ENCODE results near the gene PCCA. TPM values are rescaled to one million over a fixed set of nuclear protein-coding genes. Genes with fewer than 3 reads are reported as not detected.
"Not testable (repeated sequence)": the region's sequence is repeated elsewhere in the genome, so short reads cannot be mapped to it uniquely, and the experiment has no call there.

The PCCA gene
- total RNA-seq, 5 donors from 2014 or later (not counting 1 experiment from before 2014, with no cell fraction given) = 7.6 to 16.8 (median 10.2) TPM

GRCh38 chr13:100092273-100092672 is 3.4 kb downstream of the PCCA start:
- H3K4me1 Mint-ChIP-seq = peaks cover 29 to 63% (median 39%) of the 10 kb centered on the region in 3 donors
- peaks cover 19% of the 10 kb centered on the region for H3K36me3 Mint-ChIP-seq
- H3K27me3 ChIP-seq (replicated peaks in 1 of 2; ENCODE audit: control insufficient read depth in 2 of 2, extremely low read depth in 1 of 2, insufficient read depth in 2 of 2, low read length in 1 of 2); H3K4me3 Mint-ChIP-seq; H3K27ac ChIP-seq (ENCODE audit: low read length); H3K36me3 ChIP-seq (ENCODE audit: control insufficient read depth in 2 of 2, extremely low read depth in 1 of 2, insufficient read depth in 1 of 2, low read length in 1 of 2); POLR2A ChIA-PET; ATAC-seq (replicated peaks in 1 of 4); H3K9me3 ChIP-seq; H3K27ac Mint-ChIP-seq; H3K27me3 Mint-ChIP-seq; DNase-seq; H3K9me3 Mint-ChIP-seq; H3K4me3 ChIP-seq (ENCODE audit: control insufficient read depth in 1 of 2, extremely low read depth in 1 of 2, low read length in 1 of 2): not testable (repeated sequence)
- H3K4me1 ChIP-seq (ENCODE audit: control insufficient read depth in 1 of 2, extremely low read depth in 1 of 2, insufficient read depth in 2 of 2, low read length in 2 of 2) = peaks cover 8 to 17% of the 10 kb centered on the region in 2 experiments
- WGBS (ENCODE audit: insufficient coverage) = no CpG with 5 or more reads among the region's 2 CpGs
- CTCF ChIA-PET = interaction anchor here in 1 of 2 donors (1.0 kb wide), 1 partner anchor 1264 kb away, joined by 4 read pairs; no protein-coding TSS in a partner anchor

GRCh38 chr13:100095498-100095897 is 6.6 kb downstream of the PCCA start:
- no peak overlapping the region for H3K27ac Mint-ChIP-seq
- peaks cover 22 to 50% (median 32%) of the 10 kb centered on the region in 3 donors for H3K4me1 Mint-ChIP-seq
- no peak overlapping the region for H3K4me3 Mint-ChIP-seq
- H3K27me3 ChIP-seq (replicated peaks in 1 of 2; ENCODE audit: control insufficient read depth in 2 of 2, extremely low read depth in 1 of 2, insufficient read depth in 2 of 2, low read length in 1 of 2) = no peaks in the 10 kb centered on the region
- H3K9me3 ChIP-seq = no peaks in the 10 kb centered on the region
- CTCF ChIA-PET = no interaction called here
- ATAC-seq (replicated peaks in 1 of 4) = no peak
- peaks cover 0 to 2% of the 10 kb centered on the region in 2 experiments for H3K4me1 ChIP-seq (ENCODE audit: control insufficient read depth in 1 of 2, extremely low read depth in 1 of 2, insufficient read depth in 2 of 2, low read length in 2 of 2)
- H3K27ac ChIP-seq (ENCODE audit: low read length) = no peak overlapping the region
- no peaks in the 10 kb centered on the region for H3K36me3 ChIP-seq (ENCODE audit: control insufficient read depth in 2 of 2, extremely low read depth in 1 of 2, insufficient read depth in 1 of 2, low read length in 1 of 2)
- H3K4me3 ChIP-seq (ENCODE audit: control insufficient read depth in 1 of 2, extremely low read depth in 1 of 2, low read length in 1 of 2) = no peak overlapping the region
- no peaks in the 10 kb centered on the region for H3K27me3 Mint-ChIP-seq
- WGBS (ENCODE audit: insufficient coverage) = 94% methylated on average over 4 of the region's 4 CpGs
- peaks cover 19% of the 10 kb centered on the region for H3K36me3 Mint-ChIP-seq
- H3K9me3 Mint-ChIP-seq = no peaks in the 10 kb centered on the region
- DNase-seq = no peak
- POLR2A ChIA-PET = no interaction called here

- ChIA-PET CTCF (interaction anchor here in 1 of 2 donors (0.8 kb wide), 1 partner anchor 27 kb away, joined by 3 read pairs; no protein-coding TSS in a partner anchor), POLR2A (no interaction called here)
- Histone ChIP-seq H3K9me3 (no peaks in the 10 kb centered on the region), H3K27ac (ENCODE audit: low read length) (no peak overlapping the region), H3K27me3 (replicated peaks in 1 of 2; ENCODE audit: control insufficient read depth in 2 of 2, extremely low read depth in 1 of 2, insufficient read depth in 2 of 2, low read length in 1 of 2) (no peaks in the 10 kb centered on the region), H3K36me3 (ENCODE audit: control insufficient read depth in 2 of 2, extremely low read depth in 1 of 2, insufficient read depth in 1 of 2, low read length in 1 of 2) (no peaks in the 10 kb centered on the region), H3K4me1 (ENCODE audit: control insufficient read depth in 1 of 2, extremely low read depth in 1 of 2, insufficient read depth in 2 of 2, low read length in 2 of 2) (no peaks in the 10 kb centered on the region), H3K4me3 (ENCODE audit: control insufficient read depth in 1 of 2, extremely low read depth in 1 of 2, low read length in 1 of 2) (no peak overlapping the region)
- ATAC-seq (replicated peaks in 1 of 4) = no peak
- Mint-ChIP-seq H3K4me3 (no peak overlapping the region), H3K4me1 (peaks cover 14 to 39% (median 23%) of the 10 kb centered on the region in 3 donors), H3K27me3 (no peaks in the 10 kb centered on the region), H3K27ac (no peak overlapping the region), H3K36me3 (peaks cover 19% of the 10 kb centered on the region), H3K9me3 (no peaks in the 10 kb centered on the region)
- 100% methylated on average over 3 of the region's 7 CpGs for WGBS (ENCODE audit: insufficient coverage)
- no peak for DNase-seq
Measured at GRCh38 chr13:100096526-100096925, 7.6 kb downstream of the PCCA start.

GRCh38 chr13:100097821-100098220 is 8.9 kb downstream of the PCCA start:
- ATAC-seq (replicated peaks in 1 of 4) (no peak), DNase-seq (no peak)
- Histone ChIP-seq H3K27me3 (replicated peaks in 1 of 2; ENCODE audit: control insufficient read depth in 2 of 2, extremely low read depth in 1 of 2, insufficient read depth in 2 of 2, low read length in 1 of 2) (no peaks in the 10 kb centered on the region), H3K36me3 (ENCODE audit: control insufficient read depth in 2 of 2, extremely low read depth in 1 of 2, insufficient read depth in 1 of 2, low read length in 1 of 2) (no peaks in the 10 kb centered on the region), H3K4me3 (ENCODE audit: control insufficient read depth in 1 of 2, extremely low read depth in 1 of 2, low read length in 1 of 2) (no peak overlapping the region), H3K4me1 (ENCODE audit: control insufficient read depth in 1 of 2, extremely low read depth in 1 of 2, insufficient read depth in 2 of 2, low read length in 2 of 2) (no peaks in the 10 kb centered on the region), H3K9me3 (no peaks in the 10 kb centered on the region), H3K27ac (ENCODE audit: low read length) (no peak overlapping the region)
- peaks cover 25% of the 10 kb centered on the region for H3K36me3 Mint-ChIP-seq
- no peaks in the 10 kb centered on the region for H3K27me3 Mint-ChIP-seq
- no peak overlapping the region for H3K27ac Mint-ChIP-seq
- POLR2A ChIA-PET = no interaction called here
- no peaks in the 10 kb centered on the region for H3K9me3 Mint-ChIP-seq
- no CpG with 5 or more reads among the region's 1 CpG for WGBS (ENCODE audit: insufficient coverage)
- CTCF ChIA-PET = no interaction called here
- no peak overlapping the region for H3K4me3 Mint-ChIP-seq
- H3K4me1 Mint-ChIP-seq = peaks cover 14 to 31% (median 20%) of the 10 kb centered on the region in 3 donors

GRCh38 chr13:100098445-100099116 is 9.7 kb downstream of the PCCA start:
- no peaks in the 10 kb centered on the region for H3K4me1 ChIP-seq (ENCODE audit: control insufficient read depth in 1 of 2, extremely low read depth in 1 of 2, insufficient read depth in 2 of 2, low read length in 2 of 2)
- H3K27me3 Mint-ChIP-seq = no peaks in the 10 kb centered on the region
- H3K27ac ChIP-seq (ENCODE audit: low read length) = no peak overlapping the region
- H3K9me3 ChIP-seq = no peaks in the 10 kb centered on the region
- no peak overlapping the region for H3K4me3 ChIP-seq (ENCODE audit: control insufficient read depth in 1 of 2, extremely low read depth in 1 of 2, low read length in 1 of 2)
- peaks cover 14 to 26% (median 17%) of the 10 kb centered on the region in 3 donors for H3K4me1 Mint-ChIP-seq
- H3K36me3 Mint-ChIP-seq = peaks cover 22% of the 10 kb centered on the region
- no peaks in the 10 kb centered on the region for H3K9me3 Mint-ChIP-seq
- ChIA-PET POLR2A (no interaction called here), CTCF (interaction anchor here (0.6 to 0.7 kb wide), 2 partner anchors 9 to 490 kb away, joined by 4 to 5 read pairs; no protein-coding TSS in a partner anchor)
- H3K27me3 ChIP-seq (replicated peaks in 1 of 2; ENCODE audit: control insufficient read depth in 2 of 2, extremely low read depth in 1 of 2, insufficient read depth in 2 of 2, low read length in 1 of 2) = no peaks in the 10 kb centered on the region
- no peaks in the 10 kb centered on the region for H3K36me3 ChIP-seq (ENCODE audit: control insufficient read depth in 2 of 2, extremely low read depth in 1 of 2, insufficient read depth in 1 of 2, low read length in 1 of 2)
- ATAC-seq (replicated peaks in 1 of 4) (no peak), DNase-seq (no peak)
- no peak overlapping the region for H3K4me3 Mint-ChIP-seq
- H3K27ac Mint-ChIP-seq = no peak overlapping the region
- WGBS (ENCODE audit: insufficient coverage) = 91% methylated on average over 4 of the region's 6 CpGs

GRCh38 chr13:100099117-100099445 is 10.2 kb downstream of the PCCA start:
- H3K27me3 ChIP-seq (replicated peaks in 1 of 2; ENCODE audit: control insufficient read depth in 2 of 2, extremely low read depth in 1 of 2, insufficient read depth in 2 of 2, low read length in 1 of 2); DNase-seq; H3K27ac Mint-ChIP-seq; H3K9me3 ChIP-seq; H3K27ac ChIP-seq (ENCODE audit: low read length); H3K4me1 ChIP-seq (ENCODE audit: control insufficient read depth in 1 of 2, extremely low read depth in 1 of 2, insufficient read depth in 2 of 2, low read length in 2 of 2); H3K4me3 Mint-ChIP-seq; H3K9me3 Mint-ChIP-seq; H3K36me3 ChIP-seq (ENCODE audit: control insufficient read depth in 2 of 2, extremely low read depth in 1 of 2, insufficient read depth in 1 of 2, low read length in 1 of 2); H3K27me3 Mint-ChIP-seq; ATAC-seq (replicated peaks in 1 of 4); H3K4me3 ChIP-seq (ENCODE audit: control insufficient read depth in 1 of 2, extremely low read depth in 1 of 2, low read length in 1 of 2): not testable (repeated sequence)
- peaks cover 14 to 26% (median 17%) of the 10 kb centered on the region in 3 donors for H3K4me1 Mint-ChIP-seq
- H3K36me3 Mint-ChIP-seq = peaks cover 27% of the 10 kb centered on the region
- ChIA-PET CTCF (interaction anchor here (0.6 to 0.7 kb wide), 2 partner anchors 8 to 491 kb away, joined by 4 to 5 read pairs; no protein-coding TSS in a partner anchor), POLR2A (interaction anchor here in 1 of 2 donors (0.6 kb wide), 1 partner anchor 539 kb away, joined by 3 read pairs; no protein-coding TSS in a partner anchor)
- 100% methylated on average over 6 of the region's 8 CpGs for WGBS (ENCODE audit: insufficient coverage)

Measured in T-cell (primary cell).